Posterior cingulate gyrus (tissue), 11 donors: ENCODE data around the gene KRT26.
A peak's percentile ranks its signal among the peaks of the same experiment; 100 is the strongest.
"Not testable (repeated sequence)": the region's sequence is repeated elsewhere in the genome, so short reads cannot be mapped to it uniquely, and the experiment has no call there.

Experiments
- DNase-seq, 10 donors: peaks; one replicate each; pipeline versions ENCODE4 v3.0.0 to v3.0.0-alpha.2; 2020 to 2021; ENCODE audit warnings: mixed read lengths in 3 of 10
- intact Hi-C: fragments of 100-400 bp; cut with DNase I; formaldehyde crosslinking; loops from one replicate; pipeline ENCODE4 v1.15.1; 2023

KRT26 gene

GRCh38 chr17:40796846-40797245 is 24.8 kb upstream of the KRT26 start:
- DNase-seq: peak in 1 of 10 donors; percentile 71
- intact Hi-C loops: no loop called here

GRCh38 chr17:40795019-40795667 is 23.1 kb upstream of the KRT26 start:
- no peak for DNase-seq
- intact Hi-C loops: no loop called here

GRCh38 chr17:40794466-40794865 is 22.5 kb upstream of the KRT26 start:
- DNase-seq: no peak
- intact Hi-C loops: no loop called here

DNA sequence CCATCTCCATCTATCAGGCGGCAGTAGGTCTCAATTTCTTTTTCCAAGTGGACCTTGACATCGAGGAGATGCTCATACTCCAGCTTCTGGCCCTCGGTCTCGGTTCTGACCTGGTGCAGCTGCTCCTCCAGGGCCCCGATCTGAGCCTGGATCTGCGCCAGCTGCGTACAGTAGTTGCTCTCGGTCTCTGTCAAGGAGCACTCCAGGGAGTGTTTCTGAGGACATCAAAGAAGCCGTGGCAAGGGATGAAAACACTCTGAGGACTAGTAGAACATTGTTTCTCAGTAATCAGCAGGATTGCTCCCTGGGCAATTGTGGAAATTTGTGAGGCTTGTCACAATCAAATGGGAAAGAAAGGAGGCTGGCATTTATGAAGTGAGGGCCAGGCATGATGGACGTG is 21.8 kb upstream of the KRT26 start:
- intact Hi-C loops: no loop called here
- peak in 1 of 10 donors; percentile 73 for DNase-seq

GRCh38 chr17:40791787-40792436 is 19.9 kb upstream of the KRT26 start:
- DNase-seq: no peak
- intact Hi-C loops: no loop called here

- no peak for DNase-seq
- intact Hi-C loops: no loop called here
Observed at GRCh38 chr17:40791111-40791510, 19.1 kb upstream of the KRT26 start.

- no peak for DNase-seq
- intact Hi-C loops: no loop called here
Observed at GRCh38 chr17:40782450-40782849, 10.4 kb upstream of the KRT26 start, which contains the start of gene KRT27. KRT27 (minus strand) TSS chr17:40782550; CDS start chr17:40782493, 57 bp downstream.

- DNase-seq: peak in 2 of 10 donors; percentile 54 to 75
Observed at GRCh38 chr17:40779181-40779909, 7.3 kb upstream of the KRT26 start.

GRCh38 chr17:40778461-40778860 is 6.5 kb upstream of the KRT26 start:
- no peak for DNase-seq
- intact Hi-C loops: no loop called here

More at GRCh38 chr17:40779181-40779909, 7.3 kb upstream of the KRT26 start:
- intact Hi-C loops: no loop called here

DNA sequence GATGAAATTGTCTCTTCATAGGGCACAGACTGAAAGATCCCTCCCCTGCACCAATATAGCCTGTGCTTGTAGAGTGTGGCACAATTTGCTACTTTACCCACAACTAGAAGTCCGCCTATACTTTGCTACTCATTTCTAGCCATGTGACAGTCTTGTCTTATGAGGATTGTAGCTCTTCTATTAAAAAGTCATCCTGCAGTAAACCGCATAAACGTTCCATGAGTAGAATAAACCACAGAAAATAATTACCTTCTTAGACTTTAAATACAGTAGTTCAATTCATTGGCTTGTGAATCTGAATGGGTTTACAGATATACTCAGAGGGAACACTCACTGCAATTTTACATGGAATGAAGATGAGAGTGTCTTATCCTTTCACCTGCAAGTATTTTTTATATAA is 6.0 kb upstream of the KRT26 start:
- no peak for DNase-seq
- intact Hi-C loops: no loop called here

GRCh38 chr17:40777459-40777858 is 5.5 kb upstream of the KRT26 start:
- no peak for DNase-seq
- intact Hi-C loops: no loop called here

- DNase-seq: no peak
- intact Hi-C loops: no loop called here
Observed at GRCh38 chr17:40775945-40776344, 3.9 kb upstream of the KRT26 start.

DNA sequence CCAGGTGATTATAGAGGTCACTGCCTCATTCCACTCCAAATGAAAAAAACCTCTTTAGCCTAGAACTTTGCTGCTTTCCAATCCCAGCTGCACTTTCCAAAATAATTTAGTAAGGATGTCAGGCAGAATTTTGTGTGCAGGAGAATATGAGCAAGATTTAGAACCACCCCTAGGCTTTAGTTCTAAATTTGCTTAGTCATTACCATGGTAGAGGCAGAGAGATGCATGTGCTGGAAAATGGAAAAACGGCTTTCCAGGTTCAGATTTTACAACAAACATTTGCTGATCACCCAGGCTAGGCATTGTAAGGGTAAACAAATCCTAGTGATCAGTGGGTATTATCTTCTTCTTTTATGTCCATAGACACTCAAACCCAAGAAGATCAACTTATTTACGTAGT is 6.3 kb downstream of the KRT26 start:
- intact Hi-C loops: no loop called here
- DNase-seq: no peak

DNA sequence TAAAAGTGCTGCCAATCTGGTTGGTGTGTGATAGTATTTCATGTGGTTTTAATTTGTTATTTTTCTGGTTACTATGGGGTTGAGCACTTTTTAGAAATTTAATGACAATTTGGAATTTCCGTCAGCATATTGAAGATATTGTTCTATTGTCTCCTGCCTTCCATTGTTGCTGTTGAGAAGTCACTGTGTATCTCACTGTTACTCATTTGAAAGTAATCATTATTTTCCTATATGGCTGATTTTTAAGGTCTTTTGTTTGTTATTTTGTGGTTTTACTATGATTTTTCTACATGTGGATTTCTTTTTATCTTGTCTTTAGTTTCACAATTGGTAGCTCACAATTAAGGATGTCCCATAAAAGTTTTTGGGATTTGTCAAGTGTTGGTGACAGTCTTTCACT is 8.2 kb downstream of the KRT26 start:
- DNase-seq: no peak
- intact Hi-C loops: no loop called here

DNA sequence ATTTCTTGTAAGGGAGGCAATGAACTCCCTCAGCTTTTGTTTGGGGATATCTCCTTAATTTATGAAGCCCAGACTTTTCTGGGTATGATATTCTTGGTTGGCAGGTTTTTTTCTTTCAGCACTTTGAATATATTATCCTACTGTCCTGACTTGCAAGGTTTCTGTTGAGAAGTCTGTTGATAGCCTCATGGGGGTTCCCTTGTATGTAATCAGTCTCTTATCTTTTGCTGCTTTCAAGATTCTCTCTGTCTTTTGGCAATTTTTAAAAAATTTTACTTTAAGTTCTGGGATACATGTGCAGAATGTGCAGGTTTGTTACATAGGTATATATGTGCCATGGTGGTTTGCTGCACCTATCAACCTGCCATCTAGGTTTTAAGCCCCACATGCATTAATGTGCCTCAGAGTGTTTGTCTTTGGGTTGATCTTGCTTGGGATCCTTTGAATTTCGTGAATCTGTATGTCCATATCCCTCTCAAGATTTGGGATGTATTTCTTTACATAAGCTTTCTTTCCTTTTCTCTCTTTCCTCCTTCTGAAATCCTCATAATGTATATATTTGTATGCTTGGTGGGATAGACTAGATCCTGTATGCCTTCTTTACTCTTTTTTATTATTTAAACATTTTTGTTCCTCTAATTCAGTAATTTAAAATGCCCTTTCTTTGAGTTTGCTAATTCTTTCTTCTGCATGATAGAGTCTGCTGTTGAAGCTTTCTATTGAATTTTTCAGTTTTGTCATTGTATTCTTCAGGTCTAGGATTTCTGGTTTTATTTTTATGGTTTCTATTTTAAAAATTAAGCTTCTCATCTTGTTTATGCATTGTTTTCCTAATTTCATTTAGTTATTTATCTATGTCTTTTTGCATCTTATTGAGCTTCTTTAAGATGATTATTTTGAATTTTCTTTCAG is 11.6 kb downstream of the KRT26 start:
- intact Hi-C loops: no loop called here
- no peak for DNase-seq

DNA sequence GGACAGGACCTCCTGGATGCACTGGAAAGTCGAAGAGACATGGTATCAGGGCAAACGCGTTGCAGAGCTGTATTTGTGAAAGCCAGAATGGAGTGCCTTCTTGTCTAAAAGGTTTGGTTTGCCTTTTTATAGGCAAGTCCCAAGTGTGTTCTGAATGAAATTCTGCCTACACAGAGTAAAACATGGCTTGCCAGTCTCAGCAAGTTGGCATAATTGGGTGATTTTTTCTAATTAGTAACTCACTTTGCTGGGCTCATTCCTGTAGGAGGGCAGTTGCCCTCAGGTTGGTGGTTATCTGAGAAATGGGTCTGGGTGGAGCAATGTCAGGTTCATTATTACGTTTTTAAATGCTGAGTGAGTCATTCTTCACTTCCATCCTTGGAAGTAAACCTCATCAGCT is 16.8 kb downstream of the KRT26 start, which contains the start of gene KRT25:
TSS of gene KRT25 (minus strand) at position 101 of the 400 bp plus-strand sequence. CDS start at position 41, 60 bp downstream.
- no peak for DNase-seq
- intact Hi-C loops: no loop called here

GRCh38 chr17:40753804-40754203 is 18.2 kb downstream of the KRT26 start:
- no peak for DNase-seq
- intact Hi-C loops: no loop called here

GRCh38 chr17:40751065-40751464 is 20.9 kb downstream of the KRT26 start:
- intact Hi-C loops: no loop called here

DNA sequence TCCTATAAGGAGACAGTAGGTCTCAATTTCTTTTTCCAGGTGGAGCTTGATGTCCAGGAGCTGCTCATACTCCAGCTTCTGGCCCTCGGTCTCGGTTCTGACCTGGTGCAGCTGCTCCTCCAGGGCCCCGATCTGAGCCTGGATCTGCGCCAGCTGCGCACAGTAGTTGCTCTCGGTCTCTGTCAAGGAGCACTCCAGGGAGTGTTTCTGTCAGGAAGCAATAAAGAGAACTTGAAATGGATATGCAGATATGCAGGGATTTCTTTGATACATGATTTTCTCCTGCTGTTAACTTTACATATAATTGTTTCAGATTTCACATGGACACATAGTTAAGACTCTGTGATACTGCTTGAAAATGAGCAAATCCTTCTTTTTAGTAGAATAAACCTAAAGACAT is 21.6 kb downstream of the KRT26 start:
- intact Hi-C loops: no loop called here
- no peak for DNase-seq

More at GRCh38 chr17:40751065-40751464, 20.9 kb downstream of the KRT26 start:
- DNase-seq: peak in 1 of 10 donors; percentile 73

DNA sequence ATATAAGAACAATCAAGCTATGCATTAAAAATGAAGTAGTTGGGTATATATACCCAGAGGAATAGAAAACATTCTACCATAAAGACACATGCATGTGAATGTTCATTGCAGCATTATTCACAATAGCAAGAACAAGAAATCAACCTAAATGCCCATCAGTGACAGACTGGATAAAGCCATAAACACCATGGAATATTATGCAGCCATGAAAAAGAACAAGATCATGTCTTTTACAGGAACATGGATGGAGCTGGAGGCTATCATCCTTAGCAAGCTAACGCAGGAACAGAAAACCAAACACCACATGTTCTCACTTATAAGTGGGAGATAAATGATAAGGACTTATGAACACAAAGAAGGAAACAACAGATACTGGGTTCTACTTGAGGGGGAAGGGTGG is 23.3 kb downstream of the KRT26 start:
- intact Hi-C loops, DNase-seq: not testable (repeated sequence)
